IPS-18c (cell line): ENCODE data around the gene ARID4B.

Experiments used
- H3K4me3 ChIP-seq: 2 replicates; pipeline ENCODE4 v1.7.0; 2013; ENCODE audit warnings: low read depth, mild to moderate bottlenecking, low read length, moderate library complexity; ENCODE audit not compliant: insufficient read depth
- H3K9me3 ChIP-seq: one replicate; pipeline ENCODE4 v1.6.1; 2013; ENCODE audit warnings: mild to moderate bottlenecking, low read length, moderate library complexity; ENCODE audit not compliant: control insufficient read depth, insufficient read depth

ARID4B gene

DNA sequence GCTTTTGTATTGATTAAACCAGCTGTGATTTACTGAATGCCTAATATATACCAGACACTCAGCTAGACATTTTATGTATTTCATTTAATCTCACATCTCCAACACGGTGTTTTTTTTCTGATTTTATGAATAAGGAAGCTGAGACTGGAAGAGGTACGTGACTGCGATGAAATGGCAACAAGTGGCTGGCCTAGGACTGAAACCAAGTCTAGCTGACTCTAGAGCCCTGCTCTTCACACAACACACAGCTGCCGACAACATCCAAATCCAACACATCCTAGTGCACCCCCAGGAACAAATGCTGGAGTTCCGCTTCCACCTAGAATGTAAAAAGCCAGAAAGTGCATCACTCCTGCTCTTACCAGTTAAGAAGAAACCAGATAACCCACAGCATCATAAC, 188.7 kb downstream of the ARID4B start:
- Histone ChIP-seq H3K4me3 (no peak overlapping the region), H3K9me3 (no peaks in the 10 kb centered on the region)

DNA sequence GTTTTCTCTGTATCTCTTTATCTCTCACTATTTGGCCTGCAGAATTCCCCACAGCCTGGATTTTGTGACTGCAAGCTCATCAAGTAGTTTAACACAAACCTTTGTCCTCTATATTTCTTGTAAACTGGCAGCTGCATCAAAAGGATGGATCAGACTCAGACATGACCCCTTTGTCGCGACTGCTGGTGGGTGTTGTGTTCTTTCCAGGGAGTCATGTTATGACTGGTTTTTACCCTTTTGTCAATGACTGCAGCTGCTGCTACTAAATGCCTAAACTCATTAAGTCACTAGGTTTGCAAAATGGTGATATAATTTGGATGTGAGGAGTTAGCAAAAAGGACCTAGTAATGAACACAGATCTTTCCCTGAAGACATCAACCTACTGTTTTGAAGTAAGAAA, 189.2 kb downstream of the ARID4B start:
- Histone ChIP-seq H3K9me3 (no peaks in the 10 kb centered on the region), H3K4me3 (no peak overlapping the region)

DNA sequence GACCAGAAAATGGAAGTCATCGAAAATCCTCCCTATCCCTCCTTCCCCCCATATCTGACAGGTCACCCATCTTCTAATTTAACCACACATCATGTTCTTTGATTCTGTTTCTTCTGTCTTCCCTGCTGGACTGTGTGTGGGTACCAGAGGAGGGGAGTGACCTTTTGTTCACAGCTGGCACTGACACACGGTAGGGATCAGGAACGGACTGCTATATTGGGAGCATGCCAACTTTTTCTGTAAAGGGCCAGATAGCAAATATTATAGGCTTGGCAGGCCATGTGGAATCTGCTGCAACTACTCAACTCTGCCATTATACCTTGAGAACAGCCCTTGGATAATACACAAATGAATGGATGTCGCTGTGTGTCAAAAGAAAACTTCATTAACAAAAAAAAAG, 191.9 kb downstream of the ARID4B start:
- no peaks in the 10 kb centered on the region for H3K9me3 ChIP-seq
- no peak overlapping the region for H3K4me3 ChIP-seq

DNA sequence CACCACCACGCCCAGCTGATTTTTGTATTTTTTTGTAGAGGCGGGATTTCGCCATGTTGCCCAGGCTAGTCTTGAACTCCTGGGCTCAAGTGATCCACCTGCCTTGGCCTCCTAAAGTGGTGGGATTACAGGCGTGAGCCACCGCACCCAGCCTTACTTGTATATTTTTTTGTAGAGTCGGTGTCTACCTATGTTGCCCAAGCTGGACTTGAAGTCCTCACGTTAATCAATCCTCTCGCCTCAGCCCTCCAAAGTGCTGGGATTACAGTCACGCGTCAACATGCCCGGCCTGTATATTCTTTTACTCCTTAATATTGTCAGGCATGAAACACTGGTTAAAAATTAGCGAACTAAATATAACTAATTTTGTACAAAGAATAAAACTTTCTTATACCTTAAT, 193.8 kb downstream of the ARID4B start:
- no peak overlapping the region for H3K4me3 ChIP-seq

DNA sequence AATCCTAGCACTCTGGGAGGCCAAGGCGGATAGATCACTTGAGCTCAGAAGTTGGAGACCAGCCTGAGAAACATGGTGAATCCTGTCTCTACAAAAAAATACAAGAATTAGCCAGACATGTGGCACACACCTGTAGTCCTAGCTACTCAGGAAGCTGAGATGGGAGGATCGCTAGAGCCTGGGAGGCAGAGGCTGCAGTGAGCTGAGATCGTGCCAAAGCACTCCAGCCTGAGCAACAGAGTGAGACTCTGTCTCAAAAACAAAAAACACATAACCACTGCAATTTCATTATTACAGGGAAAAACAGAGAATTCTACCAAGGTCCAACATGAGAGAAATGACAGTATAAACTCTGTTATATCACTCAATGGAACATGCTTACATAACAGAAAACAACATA, 194.9 kb downstream of the ARID4B start:
- no peak overlapping the region for H3K4me3 ChIP-seq
- H3K9me3 ChIP-seq, result no peaks in the 10 kb centered on the region

More for the DNA sequence above, 193.8 kb downstream of the ARID4B start:
- no peaks in the 10 kb centered on the region for H3K9me3 ChIP-seq

DNA sequence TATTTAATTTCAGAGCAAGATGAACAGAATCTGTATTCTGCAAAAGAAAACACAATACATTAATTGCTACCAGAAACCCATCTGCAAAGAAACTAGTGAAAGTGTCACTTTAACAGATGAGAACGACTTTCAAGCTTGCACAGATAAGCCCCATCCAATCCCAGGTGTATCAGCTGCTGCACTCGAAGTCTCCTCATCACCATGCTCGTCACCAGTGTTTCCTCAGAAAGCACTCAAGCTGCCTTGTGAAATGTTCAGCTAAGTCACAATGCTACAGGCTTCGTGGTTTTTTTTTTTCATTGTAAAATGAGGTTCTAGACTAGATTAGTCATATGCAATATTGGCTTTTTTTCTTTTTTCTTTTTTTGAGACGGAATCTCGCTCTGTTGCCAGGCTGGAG, 196.0 kb downstream of the ARID4B start:
- no peak overlapping the region for H3K4me3 ChIP-seq

DNA sequence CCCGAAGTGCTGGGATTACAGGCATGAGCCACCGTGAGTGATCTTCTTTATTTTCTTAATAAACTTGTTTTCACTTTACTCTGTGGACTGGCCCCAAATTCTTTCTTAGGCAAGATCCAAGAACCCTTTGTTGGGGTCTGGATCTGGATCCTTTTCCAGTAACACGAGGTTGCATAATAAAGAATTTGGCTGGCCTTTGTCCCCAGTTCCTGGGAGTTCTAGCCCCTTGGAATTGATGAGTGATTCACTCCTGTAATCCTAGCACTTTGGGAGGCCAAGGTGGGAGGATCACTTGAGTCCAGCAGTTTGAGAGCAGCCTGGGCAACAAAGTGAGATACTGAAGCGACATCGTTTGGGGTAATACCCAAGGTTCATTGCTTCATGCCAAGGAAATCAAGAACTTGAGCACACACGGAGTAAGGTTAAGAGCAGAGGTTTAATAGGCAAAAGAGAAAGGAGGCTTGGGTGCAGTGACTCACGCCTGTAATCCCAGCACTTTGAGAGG, 197.2 kb downstream of the ARID4B start:
- Histone ChIP-seq H3K4me3 (no peak overlapping the region), H3K9me3 (no peaks in the 10 kb centered on the region)

More for the DNA sequence above, 196.0 kb downstream of the ARID4B start:
- no peaks in the 10 kb centered on the region for H3K9me3 ChIP-seq

DNA sequence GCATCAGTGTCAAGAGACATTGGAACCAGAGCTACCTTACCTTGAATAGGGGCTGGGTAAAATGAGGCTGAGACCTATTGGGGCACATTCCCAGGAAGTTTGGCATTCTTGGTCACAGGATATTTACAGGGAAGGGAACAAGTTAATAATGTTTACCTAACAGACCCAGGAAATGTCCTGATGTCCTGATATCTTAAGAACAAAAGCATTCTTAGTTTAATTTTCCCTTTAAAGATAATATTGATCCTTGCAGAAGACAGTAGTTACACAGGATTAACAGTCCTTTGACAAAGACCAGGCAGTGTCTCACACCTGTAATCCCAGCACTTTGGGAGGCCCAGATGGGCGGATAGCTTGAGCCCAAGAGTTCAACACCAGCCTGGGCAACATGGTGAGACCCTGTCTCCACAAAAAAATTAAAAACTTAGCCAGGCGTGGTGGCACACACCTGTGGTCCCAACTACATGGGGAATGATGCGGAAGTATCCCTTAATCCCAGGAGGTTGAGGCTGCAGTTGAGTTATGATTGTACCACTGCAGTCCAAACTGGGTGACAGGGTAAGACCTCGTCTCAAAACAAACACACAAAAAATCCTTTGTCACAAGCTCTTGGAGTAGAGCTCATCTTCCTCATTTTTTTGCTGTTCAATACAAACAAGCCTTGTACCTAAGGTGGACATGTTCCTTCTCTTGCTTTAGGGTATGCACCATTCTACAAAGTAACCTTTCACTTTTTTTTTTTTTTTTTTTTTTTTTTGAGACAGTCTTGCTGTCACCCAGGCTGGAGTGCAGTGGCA, 198.0 kb downstream of the ARID4B start:
- no peaks in the 10 kb centered on the region for H3K9me3 ChIP-seq
- H3K4me3 ChIP-seq, result no peak overlapping the region

DNA sequence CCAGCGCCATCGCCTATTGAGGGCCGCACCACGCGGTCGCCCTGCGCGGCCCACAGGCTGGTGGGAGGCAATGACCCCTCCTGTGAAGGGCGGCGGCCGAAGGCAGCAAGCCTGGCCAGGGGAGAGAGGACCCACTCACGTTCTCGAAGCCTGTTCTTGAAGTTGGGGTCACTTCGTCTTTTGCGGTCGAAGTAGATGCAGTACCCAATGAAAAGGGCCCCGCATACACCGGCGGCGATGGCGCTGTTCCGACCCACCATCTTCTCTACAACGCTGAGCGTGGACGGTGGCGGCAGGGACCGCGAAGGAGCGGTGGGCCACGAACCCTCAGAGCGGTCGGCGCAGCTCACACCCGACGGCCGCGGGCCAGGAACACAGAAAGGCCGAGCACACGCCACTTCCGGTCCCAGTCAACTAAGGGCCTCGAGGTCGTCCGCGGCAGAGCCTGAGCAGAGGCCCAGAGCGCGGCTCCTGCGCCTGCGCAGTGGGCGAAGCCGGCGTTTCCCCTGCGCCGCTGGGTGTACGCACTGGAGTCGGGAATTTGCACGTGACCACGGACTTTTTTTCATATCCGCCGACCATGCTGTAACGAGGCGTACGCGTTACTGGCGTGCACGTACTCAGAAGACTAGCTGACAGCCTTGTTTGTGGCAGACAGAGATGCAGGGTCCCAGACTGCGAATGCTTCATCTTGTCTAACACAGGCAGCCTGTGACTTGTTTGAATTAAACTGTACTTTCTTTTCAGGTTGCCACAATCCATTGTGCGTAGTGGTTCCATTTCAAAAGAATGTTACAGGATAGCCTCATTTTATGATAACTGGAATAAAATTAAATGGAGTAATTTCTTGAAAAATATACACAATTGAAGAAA, 199.3 kb downstream of the ARID4B start, which contains the start of gene TOMM20:
Gene TOMM20 (minus strand): TSS at position 382 of the 873 bp plus-strand sequence. CDS start 122 bp downstream, at position 260.
- peak within 1 kb of the TSS; percentile 95 for H3K4me3 ChIP-seq
- H3K9me3 ChIP-seq, result no peaks in the 10 kb centered on the region

DNA sequence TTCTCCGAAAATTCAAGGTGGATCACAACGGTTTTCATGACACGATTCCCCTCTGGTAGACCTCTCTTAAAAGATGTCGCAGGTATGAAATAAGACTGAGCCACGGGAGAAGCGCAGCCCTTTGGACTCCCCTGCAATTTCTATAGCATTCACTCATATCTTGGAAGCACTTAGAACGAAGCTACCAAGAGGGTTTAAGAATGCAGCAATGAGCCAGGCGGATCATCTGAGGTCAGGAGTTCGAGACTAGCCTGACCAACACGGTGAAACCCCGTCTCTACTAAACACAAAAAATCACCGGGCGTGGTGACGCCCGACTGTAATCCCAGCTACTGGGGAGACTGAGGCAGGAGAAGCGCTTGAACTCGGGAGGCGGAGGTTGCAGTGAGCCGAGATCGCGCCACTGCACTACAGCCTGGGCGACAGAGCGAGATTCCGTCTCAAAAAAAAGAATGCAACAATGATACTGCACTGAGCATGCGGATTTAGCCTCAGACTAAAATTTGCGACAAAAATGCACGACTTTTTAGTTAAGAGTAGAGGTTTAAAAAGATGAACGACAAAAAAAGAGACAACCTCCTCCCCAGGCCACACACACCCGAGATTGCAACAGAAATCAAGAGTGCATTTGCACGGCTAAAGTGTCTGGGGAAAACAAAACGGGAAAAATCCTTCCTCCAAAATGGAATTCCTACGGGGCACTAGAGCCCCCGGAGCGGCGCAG, 200.1 kb downstream of the ARID4B start:
- H3K4me3 ChIP-seq, result peak overlapping the region; percentile 95

DNA sequence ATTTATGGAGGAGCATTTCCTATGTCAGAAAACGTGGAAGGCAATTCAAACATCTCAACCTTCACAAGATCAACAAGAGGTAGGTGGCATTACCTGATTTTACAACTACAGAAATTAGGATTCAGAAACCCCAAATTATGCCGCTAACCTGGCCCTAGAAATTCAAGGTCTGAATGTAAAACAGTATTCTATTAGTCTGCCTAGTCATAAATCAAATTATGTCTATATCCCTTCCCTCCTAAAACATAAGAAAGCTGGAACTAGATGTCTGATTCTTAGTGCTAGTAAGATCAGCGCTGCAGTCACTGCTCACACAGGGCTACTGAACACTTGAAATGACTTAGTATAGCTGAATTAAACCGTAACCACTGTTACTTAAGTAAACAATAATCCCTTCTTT, 200.8 kb downstream of the ARID4B start:
- Histone ChIP-seq H3K9me3 (no peaks in the 10 kb centered on the region), H3K4me3 (peak overlapping the region; percentile 95)

More for the DNA sequence above, 200.1 kb downstream of the ARID4B start:
- H3K9me3 ChIP-seq, result no peaks in the 10 kb centered on the region

DNA sequence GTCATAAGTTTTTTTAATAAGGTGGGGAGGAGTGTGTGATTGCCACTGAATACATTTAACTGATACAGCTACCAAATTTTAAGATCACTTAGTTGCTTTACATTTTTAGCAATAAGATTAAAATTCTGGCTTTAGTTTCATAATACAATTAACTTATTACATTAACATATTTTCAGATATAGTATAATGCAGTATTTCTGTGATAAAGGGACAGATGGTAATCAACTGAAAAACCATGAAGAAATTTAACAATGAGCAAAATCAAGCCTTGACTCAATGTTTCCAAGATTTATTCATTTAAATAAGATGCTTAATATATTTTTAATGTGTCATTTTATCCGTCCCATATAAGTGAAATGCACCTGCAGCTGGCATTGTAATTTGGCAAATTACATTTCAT, 203.3 kb downstream of the ARID4B start:
- Histone ChIP-seq H3K9me3 (no peaks in the 10 kb centered on the region), H3K4me3 (no peak overlapping the region)

DNA sequence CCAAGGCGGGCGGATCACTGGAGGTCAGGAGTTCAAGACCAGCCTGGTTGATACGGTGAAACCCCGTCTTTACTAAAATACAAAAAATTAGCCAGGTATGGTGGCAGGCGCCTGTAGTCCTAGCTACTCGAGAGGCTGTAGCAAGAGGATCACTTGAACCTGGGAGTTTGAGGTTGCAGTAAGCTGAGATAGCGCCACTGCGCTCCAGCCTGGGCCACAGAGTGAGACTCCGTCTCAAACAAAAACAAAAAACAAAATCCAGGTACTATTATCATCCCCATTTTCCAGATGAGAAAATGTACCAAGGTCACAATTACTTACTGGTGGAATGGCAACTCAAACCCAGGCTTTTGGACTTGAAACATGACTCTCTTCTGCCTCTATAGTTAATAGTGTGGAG, 203.9 kb downstream of the ARID4B start:
- H3K4me3 ChIP-seq, result no peak overlapping the region
- H3K9me3 ChIP-seq, result no peaks in the 10 kb centered on the region

DNA sequence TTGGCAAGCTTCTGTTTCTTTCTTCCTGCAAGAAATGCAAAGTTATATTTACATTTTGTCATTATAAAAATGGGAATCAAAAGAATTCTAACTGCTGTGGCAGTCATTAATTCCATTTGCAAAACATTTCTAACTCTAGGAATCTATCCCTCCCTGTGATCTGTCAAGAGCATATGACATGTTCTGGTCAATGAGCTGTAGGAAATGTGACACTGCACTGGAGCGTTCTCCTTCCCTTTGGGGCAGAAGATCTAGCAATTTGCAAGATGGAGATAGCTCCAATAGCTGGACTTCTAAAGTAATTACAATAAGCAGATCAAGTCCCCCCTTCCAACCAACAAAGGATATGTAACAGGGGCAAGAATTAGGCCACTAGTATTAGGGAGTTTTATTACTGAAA, 205.6 kb downstream of the ARID4B start:
- Histone ChIP-seq H3K9me3 (no peaks in the 10 kb centered on the region), H3K4me3 (no peak overlapping the region)
